Erythroblast (primary cell): ENCODE measurements around the gene ABCA5.

Experiments
- GATA1 ChIP-seq: IDR thresholded peaks from 2 replicates; pipeline ENCODE4 v1.6.1; 2011; ENCODE audit warnings: low read depth, mild to moderate bottlenecking, control low read depth, low read length, moderate library complexity
- POLR2A ChIP-seq: IDR thresholded peaks from 2 replicates; pipeline ENCODE4 v1.6.1; 2011; ENCODE audit warnings: mild to moderate bottlenecking, low read length

GRCh38 chr17:69356625-69357024 is 29.7 kb upstream of the ABCA5 start:
- no peak for TF ChIP-seq POLR2A
- TF ChIP-seq GATA1: no peak
